ENCODE results near the gene ALPI. TPM values are rescaled to one million over a fixed set of nuclear protein-coding genes. Genes with fewer than 3 reads are reported as not detected.
A peak's percentile ranks its signal among the peaks of the same experiment; 100 is the strongest.

ALPI gene
- total and polyA plus RNA-seq, 4 donors, result 0.18 to 19.9 TPM; not detected in 2

DNA sequence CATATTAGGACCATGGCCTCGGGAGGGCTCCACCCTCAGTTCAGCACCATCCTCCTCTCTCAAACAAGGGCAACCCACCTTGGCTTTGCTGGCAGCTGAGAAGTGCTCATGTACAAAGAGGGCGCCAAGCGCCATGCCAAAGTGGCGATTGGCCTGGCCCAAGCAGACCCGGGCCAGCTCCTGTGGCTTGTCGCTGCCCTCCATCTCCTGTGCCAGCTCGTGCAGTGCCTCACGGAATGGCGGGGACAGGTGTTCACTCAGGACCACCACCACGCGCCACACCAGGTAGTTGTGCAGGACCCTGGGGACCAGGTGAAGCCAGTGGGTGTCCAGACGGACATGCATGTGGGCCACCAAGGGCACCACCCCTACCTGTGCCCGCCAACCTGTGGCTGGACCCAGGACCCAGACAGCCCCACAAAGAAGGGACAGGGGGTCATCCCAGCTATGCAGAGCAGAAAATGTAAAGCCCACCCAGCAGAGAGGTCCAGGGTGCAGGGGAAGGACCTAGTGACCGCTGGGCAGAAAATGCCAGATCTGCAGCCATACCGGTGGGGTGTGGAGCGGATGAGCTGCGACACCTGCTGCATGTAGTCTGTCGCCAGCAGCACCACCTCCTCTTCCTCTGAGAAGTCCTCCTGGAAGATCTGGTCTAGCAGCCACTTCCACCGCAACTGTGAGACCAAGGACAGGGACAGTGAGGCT, 28.1 kb downstream of the ALPI start:
- Histone ChIP-seq H3K27me3 (ENCODE audit: control insufficient read depth in 1 of 2, insufficient read depth in 2 of 2, low read length in 1 of 2) (no peaks in the 10 kb centered on the region), H3K4me3 (ENCODE audit: low read length in 2 of 2) (no peak overlapping the region), H3K9me3 (ENCODE audit: control insufficient read depth, low read length) (no peaks in the 10 kb centered on the region), H3K36me3 (ENCODE audit: control insufficient read depth in 1 of 2, insufficient read depth in 2 of 2, low read length in 1 of 2) (no peaks in the 10 kb centered on the region), H3K27ac (ENCODE audit: low read depth in 1 of 2, low read length in 2 of 2) (no peak overlapping the region), H3K4me1 (ENCODE audit: control insufficient read depth in 1 of 2, insufficient read depth in 2 of 2, low read length in 2 of 2) (no peaks in the 10 kb centered on the region)
- peak in 1 of 2 donors; percentile 56 for DNase-seq
- ATAC-seq (ENCODE audit: low FRiP score), result no peak
- WGBS, 2 donors, result 91 to 92% methylated on average over 19 of the region's 19 CpGs
- intact Hi-C loops (cut with DNase I), result no loop called here

GRCh38 chr2:232484628-232485347, 28.8 kb downstream of the ALPI start:
- intact Hi-C loops (cut with DNase I), result no loop called here
- H3K9me3 ChIP-seq (ENCODE audit: control insufficient read depth, low read length), result no peaks in the 10 kb centered on the region
- no peak for ATAC-seq (ENCODE audit: low FRiP score)
- no peaks in the 10 kb centered on the region for H3K36me3 ChIP-seq (ENCODE audit: control insufficient read depth in 1 of 2, insufficient read depth in 2 of 2, low read length in 1 of 2)
- peak in 1 of 2 donors; percentile 62 for DNase-seq
- no peaks in the 10 kb centered on the region for H3K27me3 ChIP-seq (ENCODE audit: control insufficient read depth in 1 of 2, insufficient read depth in 2 of 2, low read length in 1 of 2)
- 77 to 80% methylated on average over 11 to 12 of the region's 12 CpGs for WGBS, 2 donors
- no peaks in the 10 kb centered on the region for H3K4me1 ChIP-seq (ENCODE audit: control insufficient read depth in 1 of 2, insufficient read depth in 2 of 2, low read length in 2 of 2)
- no peak overlapping the region for H3K4me3 ChIP-seq (ENCODE audit: low read length in 2 of 2)
- H3K27ac ChIP-seq (ENCODE audit: low read depth in 1 of 2, low read length in 2 of 2), result no peak overlapping the region

- Histone ChIP-seq H3K9me3 (ENCODE audit: control insufficient read depth, low read length) (no peaks in the 10 kb centered on the region), H3K27me3 (ENCODE audit: control insufficient read depth in 1 of 2, insufficient read depth in 2 of 2, low read length in 1 of 2) (no peaks in the 10 kb centered on the region), H3K4me1 (ENCODE audit: control insufficient read depth in 1 of 2, insufficient read depth in 2 of 2, low read length in 2 of 2) (no peaks in the 10 kb centered on the region), H3K36me3 (ENCODE audit: control insufficient read depth in 1 of 2, insufficient read depth in 2 of 2, low read length in 1 of 2) (no peaks in the 10 kb centered on the region), H3K4me3 (ENCODE audit: low read length in 2 of 2) (no peak overlapping the region), H3K27ac (ENCODE audit: low read depth in 1 of 2, low read length in 2 of 2) (no peak overlapping the region)
- ATAC-seq (ENCODE audit: low FRiP score) (no peak), DNase-seq (no peak)
- WGBS, 2 donors, result 7 to 8% methylated on average over 19 to 22 of the region's 22 CpGs
- intact Hi-C loops (cut with DNase I), result no loop called here
These were observed 29.4 kb downstream of the ALPI start for GRCh38 chr2:232485348-232485756.

DNA sequence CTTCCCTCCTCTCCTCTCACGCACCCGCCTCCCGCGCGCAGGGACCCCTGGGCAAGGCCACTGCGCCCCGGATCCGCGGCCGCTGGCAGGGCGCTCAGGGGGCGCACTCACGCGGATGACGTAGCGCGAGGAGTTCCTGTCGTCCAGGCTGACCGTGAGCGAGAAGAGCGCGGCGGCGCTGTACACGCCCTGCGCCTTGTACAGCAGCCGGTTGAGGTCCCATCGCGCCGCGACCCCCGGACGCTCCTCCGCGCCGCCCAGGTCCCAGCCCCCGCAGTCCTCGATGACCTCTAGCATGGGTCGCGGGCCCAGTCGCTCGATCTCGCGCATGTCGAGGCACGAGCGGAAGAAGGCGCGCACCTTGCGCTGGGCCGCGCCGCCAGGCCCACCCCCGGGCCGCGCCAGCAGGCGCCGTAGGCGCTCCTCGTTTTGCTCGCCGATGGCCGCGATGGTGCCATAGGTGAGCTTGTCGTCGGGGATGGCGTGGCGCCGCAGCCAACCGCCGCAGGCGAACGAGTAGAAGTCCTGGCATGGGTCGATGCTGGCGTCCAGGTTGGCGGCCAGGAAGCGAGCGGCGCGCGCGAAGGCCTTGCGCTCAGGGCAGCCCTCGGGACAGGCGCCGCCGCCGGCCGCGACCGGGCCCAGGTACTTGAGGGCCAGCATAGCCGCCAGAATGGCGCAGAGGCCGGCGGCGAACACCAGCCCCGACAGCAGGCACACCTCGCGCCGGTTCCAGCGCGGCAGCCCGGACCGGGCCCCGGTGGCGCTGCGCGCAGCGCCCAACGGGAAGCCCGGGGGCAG, 30.0 kb downstream of the ALPI start:
- Histone ChIP-seq H3K36me3 (ENCODE audit: control insufficient read depth in 1 of 2, insufficient read depth in 2 of 2, low read length in 1 of 2) (no peaks in the 10 kb centered on the region), H3K4me3 (ENCODE audit: low read length in 2 of 2) (no peak overlapping the region), H3K4me1 (ENCODE audit: control insufficient read depth in 1 of 2, insufficient read depth in 2 of 2, low read length in 2 of 2) (no peaks in the 10 kb centered on the region), H3K27me3 (ENCODE audit: control insufficient read depth in 1 of 2, insufficient read depth in 2 of 2, low read length in 1 of 2) (no peaks in the 10 kb centered on the region), H3K9me3 (ENCODE audit: control insufficient read depth, low read length) (no peaks in the 10 kb centered on the region), H3K27ac (ENCODE audit: low read depth in 1 of 2, low read length in 2 of 2) (no peak overlapping the region)
- intact Hi-C loops (cut with DNase I), result no loop called here
- 2% methylated on average over 109 to 111 of the region's 111 CpGs for WGBS, 2 donors
- ATAC-seq (ENCODE audit: low FRiP score) (no peak), DNase-seq (peak in 1 of 2 donors; percentile 72)

DNA sequence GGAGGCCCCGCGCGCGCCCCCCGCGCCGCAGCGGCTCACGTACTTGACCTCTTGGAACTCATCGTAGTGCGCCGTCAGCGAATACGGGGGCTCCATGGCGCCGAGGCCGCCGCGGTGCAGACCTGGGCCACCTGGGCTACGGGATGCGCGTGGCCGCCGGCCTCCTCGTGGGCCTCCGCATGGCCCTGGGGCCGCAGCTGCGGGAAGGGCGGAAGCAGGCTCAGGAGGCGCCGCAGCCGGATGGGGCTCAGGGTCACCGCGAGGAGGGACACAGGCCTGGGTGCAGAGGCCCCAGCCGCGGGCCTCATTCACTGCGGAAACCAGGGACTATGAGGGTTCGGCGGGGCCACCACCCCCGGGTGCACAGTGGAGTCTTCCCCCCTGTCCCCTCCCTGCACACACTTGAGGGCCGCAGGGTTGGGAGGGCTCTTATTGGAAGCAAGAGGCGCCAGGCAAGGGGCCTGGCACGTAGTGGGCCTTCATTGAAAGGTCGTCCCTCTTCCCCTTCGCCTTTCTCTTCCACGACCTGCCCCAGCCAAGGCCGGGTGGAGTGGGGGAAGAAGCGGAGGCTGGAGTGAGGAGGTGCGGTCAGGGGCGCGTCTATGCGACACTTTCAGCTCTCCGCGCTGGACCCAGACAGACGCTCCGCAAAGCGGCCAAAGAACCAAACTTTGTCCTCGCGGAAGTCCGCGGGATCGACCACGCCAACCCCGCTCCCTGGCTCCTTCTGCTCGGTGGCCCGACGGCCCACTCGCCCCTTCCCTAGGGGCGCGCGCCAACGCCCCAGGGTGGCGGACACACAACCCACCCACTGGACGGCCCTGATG, 30.8 kb downstream of the ALPI start:
- intact Hi-C loops (cut with DNase I), result no loop called here
- H3K4me1 ChIP-seq (ENCODE audit: control insufficient read depth in 1 of 2, insufficient read depth in 2 of 2, low read length in 2 of 2), result no peaks in the 10 kb centered on the region
- no peaks in the 10 kb centered on the region for H3K9me3 ChIP-seq (ENCODE audit: control insufficient read depth, low read length)
- no peak for ATAC-seq (ENCODE audit: low FRiP score)
- H3K4me3 ChIP-seq (ENCODE audit: low read length in 2 of 2), result no peak overlapping the region
- H3K36me3 ChIP-seq (ENCODE audit: control insufficient read depth in 1 of 2, insufficient read depth in 2 of 2, low read length in 1 of 2), result no peaks in the 10 kb centered on the region
- 3% methylated on average over 71 to 74 of the region's 74 CpGs for WGBS, 2 donors
- DNase-seq, result peak in 1 of 2 donors; percentile 54
- no peak overlapping the region for H3K27ac ChIP-seq (ENCODE audit: low read depth in 1 of 2, low read length in 2 of 2)
- no peaks in the 10 kb centered on the region for H3K27me3 ChIP-seq (ENCODE audit: control insufficient read depth in 1 of 2, insufficient read depth in 2 of 2, low read length in 1 of 2)

DNA sequence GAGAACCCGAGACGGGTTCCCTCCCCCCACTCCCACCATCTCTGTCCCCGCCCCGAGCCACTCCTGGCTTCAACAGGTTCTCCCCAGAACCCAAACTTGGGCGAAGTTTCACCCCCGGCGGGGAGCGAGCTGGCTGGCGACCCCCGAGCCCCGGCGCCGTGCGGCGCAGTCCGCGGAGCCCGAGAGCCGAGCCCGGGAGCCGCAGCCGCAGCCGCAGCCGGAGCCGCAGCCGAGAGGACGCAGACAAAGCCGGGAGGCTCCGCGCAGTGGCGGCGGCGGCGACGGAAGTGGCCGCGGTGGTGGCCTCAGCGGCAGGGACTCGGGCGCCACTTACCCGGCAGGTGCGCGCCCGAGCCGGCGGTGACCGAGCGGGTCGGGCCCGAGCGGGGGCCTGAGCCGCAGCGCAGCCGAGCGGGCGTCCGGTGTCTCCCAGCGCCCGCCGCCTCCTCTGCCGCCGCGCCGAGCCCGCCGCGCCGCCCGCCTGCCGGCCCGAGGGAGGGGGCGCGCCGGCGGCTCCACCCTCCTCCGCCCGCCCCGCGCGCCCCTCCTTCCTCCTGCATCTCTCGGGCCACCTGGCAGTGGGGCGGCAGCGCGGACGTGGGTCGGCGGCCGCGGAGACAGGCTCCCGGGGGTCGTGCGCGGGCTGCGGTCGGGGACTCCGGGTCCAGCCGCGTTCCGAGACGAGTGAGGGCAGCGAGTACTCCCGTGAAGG, 31.6 kb downstream of the ALPI start, which contains the start of gene ECEL1:
TSS of gene ECEL1 (minus strand) at position 450 of the 712 bp plus-strand sequence. CDS start 1,181 bp downstream, outside the sequence.
- no peak within 1 kb of the TSS for H3K27ac ChIP-seq (ENCODE audit: low read depth in 1 of 2, low read length in 2 of 2)
- H3K4me3 ChIP-seq (ENCODE audit: low read length in 2 of 2), result no peak within 1 kb of the TSS
- no peak for ATAC-seq (ENCODE audit: low FRiP score)
- WGBS, 2 donors, result 3 to 5% methylated on average over 55 to 102 of the region's 102 CpGs
- intact Hi-C loops (cut with DNase I), result no loop called here
- H3K4me1 ChIP-seq (ENCODE audit: control insufficient read depth in 1 of 2, insufficient read depth in 2 of 2, low read length in 2 of 2), result no peaks in the 10 kb centered on the region
- H3K27me3 ChIP-seq (ENCODE audit: control insufficient read depth in 1 of 2, insufficient read depth in 2 of 2, low read length in 1 of 2), result no peaks in the 10 kb centered on the region
- H3K36me3 ChIP-seq (ENCODE audit: control insufficient read depth in 1 of 2, insufficient read depth in 2 of 2, low read length in 1 of 2), result no peaks in the 10 kb centered on the region
- DNase-seq, result peak; percentile 37 to 71
- H3K9me3 ChIP-seq (ENCODE audit: control insufficient read depth, low read length), result no peaks in the 10 kb centered on the region

DNA sequence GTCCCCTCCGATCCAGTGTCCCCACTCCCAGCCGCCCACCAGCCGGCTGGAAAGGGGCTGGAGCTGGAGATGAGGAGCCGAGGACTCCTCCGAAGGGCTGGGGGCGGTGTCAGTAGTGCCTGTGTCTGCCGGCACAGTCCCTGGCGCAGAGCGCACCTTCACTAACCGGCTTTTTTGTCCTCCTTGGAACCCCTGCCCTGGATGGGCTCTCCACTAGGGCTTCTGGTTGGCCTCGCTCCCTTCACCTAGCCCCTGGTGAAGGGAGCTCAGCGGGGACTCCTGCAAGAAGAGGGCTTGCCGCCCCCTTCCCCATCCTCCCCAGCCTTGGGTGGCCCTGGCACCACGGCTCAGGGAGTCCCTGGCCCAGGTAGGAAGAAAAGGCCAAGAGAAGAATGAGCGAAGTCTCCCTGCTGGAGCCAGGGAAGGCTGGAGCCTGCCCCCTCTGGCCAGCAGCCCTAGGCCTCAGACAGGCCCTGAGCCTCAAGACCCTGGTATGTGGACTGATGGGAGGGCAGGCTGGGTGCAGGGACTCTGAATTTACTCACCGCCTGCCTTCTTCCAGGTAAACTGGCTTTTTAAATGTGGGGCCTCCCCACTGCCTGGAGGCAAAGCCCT, 32.3 kb downstream of the ALPI start:
- Histone ChIP-seq H3K4me1 (ENCODE audit: control insufficient read depth in 1 of 2, insufficient read depth in 2 of 2, low read length in 2 of 2) (no peaks in the 10 kb centered on the region), H3K36me3 (ENCODE audit: control insufficient read depth in 1 of 2, insufficient read depth in 2 of 2, low read length in 1 of 2) (no peaks in the 10 kb centered on the region), H3K27me3 (ENCODE audit: control insufficient read depth in 1 of 2, insufficient read depth in 2 of 2, low read length in 1 of 2) (no peaks in the 10 kb centered on the region), H3K27ac (ENCODE audit: low read depth in 1 of 2, low read length in 2 of 2) (no peak overlapping the region), H3K4me3 (ENCODE audit: low read length in 2 of 2) (no peak overlapping the region), H3K9me3 (ENCODE audit: control insufficient read depth, low read length) (no peaks in the 10 kb centered on the region)
- intact Hi-C loops (cut with DNase I), result no loop called here
- ATAC-seq (ENCODE audit: low FRiP score) (no peak), DNase-seq (peak; percentile 29 to 72)
- 66 to 68% methylated on average over 16 of the region's 16 CpGs for WGBS, 2 donors

Data from aorta (tissue), 5 donors.